Activated gamma-delta T cell treated with anti-CD3 and anti-CD28 coated beads, Interleukin-2, amount 50 U/mL, for 16 hours (primary cell): ENCODE measurements around the gene PAK5.

Experiments used
- DNase-seq: peaks from one replicate; pipeline ENCODE4 v3.0.0-alpha.2; 2020; ENCODE audit warnings: low read depth

Gene PAK5

GRCh38 chr20:9789131-9789530, 49.7 kb downstream of the PAK5 start:
- no peak for DNase-seq

GRCh38 chr20:9775176-9775575, 63.7 kb downstream of the PAK5 start:
- DNase-seq: no peak

- no peak for DNase-seq
Measured at GRCh38 chr20:9769954-9770353, 68.9 kb downstream of the PAK5 start.

GRCh38 chr20:9761476-9761875, 77.4 kb downstream of the PAK5 start:
- no peak for DNase-seq

DNA sequence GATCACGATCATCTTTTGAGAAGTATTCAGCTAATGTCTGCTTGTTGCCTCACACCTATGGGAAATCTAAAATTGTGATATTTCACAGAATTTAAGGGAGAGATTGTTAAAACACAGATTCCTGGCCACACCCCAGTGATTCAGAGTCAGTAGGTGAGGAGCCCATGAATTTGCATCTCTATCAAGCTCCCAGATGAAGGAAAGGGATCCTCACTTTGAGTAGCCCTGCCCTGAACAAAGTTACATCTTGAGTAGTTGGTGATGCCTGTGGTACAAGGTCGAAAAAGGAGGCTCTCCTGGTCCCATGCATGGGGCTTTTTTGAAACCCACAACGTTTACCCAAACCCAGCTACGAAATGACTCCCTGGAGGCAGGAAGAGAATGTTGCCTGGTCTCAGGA, 79.5 kb downstream of the PAK5 start:
- DNase-seq: no peak

DNA sequence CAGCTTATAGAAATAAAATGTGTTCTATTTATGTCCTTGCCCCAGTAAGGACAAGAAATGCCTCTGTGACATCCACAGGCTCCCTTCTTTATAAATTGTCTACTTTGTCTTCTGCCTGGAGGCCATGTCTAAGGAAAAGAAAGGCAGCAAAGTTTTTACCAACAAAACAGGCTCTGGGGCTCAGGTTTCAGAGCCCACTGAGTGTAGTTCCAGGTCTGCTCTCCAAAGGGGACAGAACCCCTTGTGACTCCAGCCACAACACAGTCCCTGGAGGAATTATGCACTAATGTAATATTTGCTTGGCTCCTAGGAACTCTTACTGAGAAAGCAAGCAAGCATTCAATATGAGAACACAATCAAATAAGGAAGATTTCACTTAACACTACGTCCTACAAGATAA, 80.1 kb downstream of the PAK5 start:
- DNase-seq: no peak

GRCh38 chr20:9756660-9757059, 82.2 kb downstream of the PAK5 start:
- DNase-seq: no peak

DNA sequence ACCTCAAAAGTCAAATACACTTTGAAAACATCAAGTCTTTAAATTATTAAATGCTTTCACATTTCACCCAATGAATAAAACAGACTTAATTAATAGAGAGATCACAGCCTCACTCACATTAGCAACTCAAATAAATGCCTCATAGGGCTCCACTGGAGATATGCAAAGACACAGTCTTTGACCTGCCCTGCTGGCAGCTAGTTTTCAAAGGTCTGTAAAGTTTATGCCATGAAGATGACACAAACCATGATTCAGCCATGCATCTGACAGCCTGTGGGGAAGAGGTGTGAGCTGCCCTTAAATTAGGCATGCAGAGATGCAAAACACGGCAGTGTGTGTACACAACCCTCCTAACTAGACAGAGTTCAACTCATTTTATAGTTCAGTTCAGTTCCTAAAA, 83.6 kb downstream of the PAK5 start:
- DNase-seq: no peak

GRCh38 chr20:9744551-9744950, 94.3 kb downstream of the PAK5 start:
- no peak for DNase-seq

- no peak for DNase-seq
Measured at GRCh38 chr20:9743871-9744270, 95.0 kb downstream of the PAK5 start.

GRCh38 chr20:9742821-9743220, 96.1 kb downstream of the PAK5 start:
- DNase-seq: no peak

GRCh38 chr20:9741996-9742395, 96.9 kb downstream of the PAK5 start:
- no peak for DNase-seq

GRCh38 chr20:9740486-9740885, 98.4 kb downstream of the PAK5 start:
- no peak for DNase-seq

DNA sequence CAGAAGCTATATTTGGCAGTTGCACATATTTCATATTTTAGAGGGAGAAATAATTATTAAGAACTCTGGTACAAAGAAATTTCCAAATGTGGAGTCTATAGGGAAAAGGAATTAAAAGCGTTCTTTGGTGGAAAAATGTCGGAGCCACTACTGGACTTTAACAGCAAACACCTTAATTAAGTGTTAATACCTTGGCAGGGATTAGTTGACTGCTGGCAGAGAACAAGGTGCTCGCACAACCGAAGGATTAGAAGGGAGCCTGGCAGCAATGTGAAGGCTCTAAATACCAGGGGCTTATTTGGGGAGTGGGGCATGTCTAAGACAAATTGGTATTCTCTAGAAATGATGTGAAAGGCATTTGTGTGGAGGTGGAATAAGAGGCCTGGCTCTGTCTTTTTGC, 98.9 kb downstream of the PAK5 start:
- no peak for DNase-seq

GRCh38 chr20:9736373-9736772, 102.5 kb downstream of the PAK5 start:
- no peak for DNase-seq

- no peak for DNase-seq
Measured at GRCh38 chr20:9723501-9724202, 115.2 kb downstream of the PAK5 start.

DNA sequence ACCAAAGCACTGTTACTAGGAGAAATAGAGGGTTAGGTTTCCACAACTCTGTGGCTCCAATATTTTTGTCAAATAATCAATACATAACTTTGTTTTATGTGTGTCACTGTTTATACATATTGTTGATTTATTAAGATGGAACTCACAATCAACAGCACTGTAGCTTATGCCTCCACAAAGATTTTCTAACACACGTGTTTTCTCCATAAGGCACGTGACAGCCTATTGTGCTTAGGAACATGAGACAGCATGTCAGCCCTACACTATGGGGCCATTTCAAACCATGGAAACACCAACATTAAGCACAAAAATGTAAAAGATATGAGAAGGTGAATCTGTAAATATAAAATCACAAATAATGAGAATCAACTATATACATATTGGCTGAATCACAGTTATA, 127.0 kb downstream of the PAK5 start:
- DNase-seq: no peak

GRCh38 chr20:9710685-9711084, 128.2 kb downstream of the PAK5 start:
- DNase-seq: no peak

DNA sequence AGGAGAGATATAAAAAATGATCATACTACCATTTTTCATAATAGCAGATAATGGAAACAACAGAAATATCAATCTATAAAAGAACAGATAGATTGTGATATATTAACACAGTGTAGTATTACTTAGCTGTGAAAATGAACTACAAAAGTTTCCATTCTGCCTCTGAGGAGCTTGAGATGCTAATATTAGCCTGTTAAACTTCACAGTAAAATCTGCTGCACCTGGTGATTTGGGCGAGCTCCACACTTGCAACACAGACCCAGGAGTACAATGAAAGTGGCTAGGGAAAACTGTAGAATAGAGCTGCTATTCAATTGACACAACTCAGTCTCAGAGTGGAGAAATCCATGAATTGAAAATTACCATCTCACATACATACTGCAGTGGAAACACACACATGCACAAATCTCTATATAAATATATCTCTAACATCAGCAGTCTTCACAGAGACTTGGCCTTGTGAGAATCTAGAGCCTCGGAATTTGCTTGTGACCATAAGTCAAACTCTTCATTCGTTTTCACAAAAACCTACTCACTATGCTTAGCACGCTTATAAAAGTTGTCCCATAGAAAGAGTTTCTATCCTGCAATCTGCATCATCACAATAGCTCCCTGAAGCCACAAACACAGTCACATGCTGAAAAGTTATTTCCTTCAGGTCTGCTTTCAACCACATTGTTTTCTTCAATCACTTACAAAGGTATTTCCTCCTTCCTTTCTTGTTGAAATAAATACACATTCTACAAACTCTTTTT, 133.0 kb downstream of the PAK5 start:
- DNase-seq: no peak

GRCh38 chr20:9699181-9699580, 139.7 kb downstream of the PAK5 start:
- no peak for DNase-seq

GRCh38 chr20:9689041-9689440, 149.8 kb downstream of the PAK5 start:
- DNase-seq: no peak

- DNase-seq: no peak
Measured at GRCh38 chr20:9686866-9687265, 152.0 kb downstream of the PAK5 start.

GRCh38 chr20:9686455-9686854, 152.4 kb downstream of the PAK5 start:
- DNase-seq: no peak

DNA sequence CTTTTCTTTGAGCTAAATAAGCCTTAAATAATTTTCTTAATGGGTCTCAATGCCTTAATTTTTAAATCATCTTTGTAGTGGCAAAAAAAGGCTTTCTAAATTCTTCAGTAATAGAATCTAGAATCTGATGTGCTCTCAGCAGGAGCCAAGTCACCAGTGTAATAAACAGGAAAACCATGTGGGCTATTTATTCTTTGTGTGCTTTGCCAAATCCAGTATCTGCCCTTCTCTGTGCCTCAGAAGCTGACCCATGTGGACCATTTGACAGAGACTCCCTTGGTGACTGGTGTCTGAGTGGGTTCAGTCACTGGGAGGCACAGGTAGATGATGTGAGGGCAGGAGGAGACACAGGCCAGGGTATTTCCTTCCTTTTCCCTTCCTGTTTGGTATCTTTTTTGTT, 152.9 kb downstream of the PAK5 start:
- no peak for DNase-seq
